Right lobe of liver (tissue), 6 donors: ENCODE measurements around the gene HECW1. TPM values are rescaled to one million over a fixed set of nuclear protein-coding genes. Genes with fewer than 3 reads are reported as not detected.
"Not testable (repeated sequence)": the region's sequence is repeated elsewhere in the genome, so short reads cannot be mapped to it uniquely, and the experiment has no call there.

Source experiments
- ATAC-seq, 4 donors: fragments of 200-7000 bp; cut with Tn5 transposase; one replicate each; pipeline ENCODE4 v1.9.1; 2020; ENCODE audit warnings: mild to moderate bottlenecking in 4 of 4, moderate library complexity in 4 of 4
- DNase-seq, 3 donors: peaks; one replicate each; pipeline ENCODE4 v3.0.0-alpha.2; 2020
- H3K27ac ChIP-seq, 3 donors: fragments of 200-600 bp; one replicate each; pipeline ENCODE4 v1.8.0; 2022
- H3K27me3 ChIP-seq, 2 donors: fragments of 200-600 bp; one replicate each; pipeline ENCODE4 v1.8.0; 2022
- H3K36me3 ChIP-seq, 4 donors: fragments of 200-600 bp; sonication (generic) in 1 of 4; one replicate each; pipeline versions ENCODE4 v1.5.1 to v1.8.0; 2017 to 2022; ENCODE audit warnings: control low read depth in 1 of 4
- H3K4me1 ChIP-seq, 4 donors: fragments of 200-600 bp; sonication (generic) in 1 of 4; one replicate each; pipeline versions ENCODE4 v1.5.1 to v1.8.0; 2017 to 2022; ENCODE audit warnings: control low read depth in 1 of 4
- H3K4me3 ChIP-seq, 3 donors: fragments of 200-600 bp; one replicate each; pipeline ENCODE4 v1.8.0; 2022
- H3K9me3 ChIP-seq, 4 donors: fragments of 200-600 bp; sonication (generic) in 1 of 4; one replicate each; pipeline versions ENCODE4 v1.5.1 to v1.8.0; 2017 to 2022; ENCODE audit warnings: control low read depth in 1 of 4
- POLR2A ChIP-seq: fragments of 450-650 bp; IDR thresholded peaks from one replicate; pipeline ENCODE4 v1.6.1; 2017; ENCODE audit warnings: antibody characterized with exemption, mild to moderate bottlenecking
- WGBS: methylation state at CpG from one replicate; pipeline ENCODE4 v1.1.6; 2018; ENCODE audit warnings: low coverage, low lambda C conversion rate; ENCODE audit not compliant: insufficient coverage; ENCODE audit errors: missing lambda C conversion rate; 5-methylcytosine and 5-hydroxymethylcytosine counted together
- intact Hi-C, 2 donors: fragments of 100-400 bp; cut with DNase I; formaldehyde crosslinking; loops; one replicate each; pipeline versions ENCODE4 v1.11.2 to v1.14.1; 2022
- total RNA-seq, 6 experiments: library from RNA; depleted of rRNA in 2 of 6; stranded (reverse); fragments of >200 nt in 2 of 6; fragmentation: NEBNext Ultra II Directional in 3 of 6; extraction: Animal tissue kit (Norgen Biotek cat#: 25700) in 3 of 6; gene quantifications; one replicate each; pipeline versions ENCODE4 v1.1.0 to v1.2.4, GENCODE V29; 2016 to 2023
- TF ChIP-seq, protein P1 (sequence below), 4 donors: fragments of 200-600 bp in 3 of 4; fragments of 450-650 bp in 1 of 4; IDR thresholded peaks; one replicate each; pipeline versions ENCODE4 v1.5.1 to v1.8.0; 2016 to 2022; ENCODE audit warnings: antibody characterized with exemption in 4 of 4, mild to moderate bottlenecking in 2 of 4
- donor health status: DM: no; HTN: yes; CAD: no.
- donor health status: DM: no; HTN: no; CAD: no.
- donor health status: DM: no; HTN: no; CAD: no.
- donor health status: DM: no; HTN: yes; CAD: no.
- donor health status: DM: no; HTN: yes; CAD: no.

Gene HECW1
- total RNA-seq, 6 experiments from 2014 or later = 0.02 to 0.87 (median 0.09) TPM; not detected in 1

GRCh38 chr7:43570688-43571365, 458.4 kb downstream of the HECW1 start:
- intact Hi-C loops = no loop called here
- TF ChIP-seq POLR2A = no peak
- TF ChIP-seq, protein P1, sequence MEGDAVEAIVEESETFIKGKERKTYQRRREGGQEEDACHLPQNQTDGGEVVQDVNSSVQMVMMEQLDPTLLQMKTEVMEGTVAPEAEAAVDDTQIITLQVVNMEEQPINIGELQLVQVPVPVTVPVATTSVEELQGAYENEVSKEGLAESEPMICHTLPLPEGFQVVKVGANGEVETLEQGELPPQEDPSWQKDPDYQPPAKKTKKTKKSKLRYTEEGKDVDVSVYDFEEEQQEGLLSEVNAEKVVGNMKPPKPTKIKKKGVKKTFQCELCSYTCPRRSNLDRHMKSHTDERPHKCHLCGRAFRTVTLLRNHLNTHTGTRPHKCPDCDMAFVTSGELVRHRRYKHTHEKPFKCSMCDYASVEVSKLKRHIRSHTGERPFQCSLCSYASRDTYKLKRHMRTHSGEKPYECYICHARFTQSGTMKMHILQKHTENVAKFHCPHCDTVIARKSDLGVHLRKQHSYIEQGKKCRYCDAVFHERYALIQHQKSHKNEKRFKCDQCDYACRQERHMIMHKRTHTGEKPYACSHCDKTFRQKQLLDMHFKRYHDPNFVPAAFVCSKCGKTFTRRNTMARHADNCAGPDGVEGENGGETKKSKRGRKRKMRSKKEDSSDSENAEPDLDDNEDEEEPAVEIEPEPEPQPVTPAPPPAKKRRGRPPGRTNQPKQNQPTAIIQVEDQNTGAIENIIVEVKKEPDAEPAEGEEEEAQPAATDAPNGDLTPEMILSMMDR (IDR thresholded peaks at IDR 0.05) = no peak

GRCh38 chr7:43572516-43573049, 460.1 kb downstream of the HECW1 start:
- Histone ChIP-seq H3K9me3 (no peaks in the 10 kb centered on the region), H3K4me3 (no peak overlapping the region), H3K27me3 (no peaks in the 10 kb centered on the region), H3K27ac (no peak overlapping the region), H3K4me1 (no peaks in the 10 kb centered on the region), H3K36me3 (no peaks in the 10 kb centered on the region)
- ATAC-seq = peak; percentile 67 to 89 (median 76)
- 38% methylated on average over 1 of the region's 1 CpG for WGBS
- intact Hi-C loops = no loop called here
- TF ChIP-seq, protein P1 (IDR thresholded peaks at IDR 0.05) = no peak
- DNase-seq = no peak

More at GRCh38 chr7:43570688-43571365, 458.4 kb downstream of the HECW1 start:
- ATAC-seq (no peak), DNase-seq (no peak)
- Histone ChIP-seq H3K4me3 (no peak overlapping the region), H3K27ac (no peak overlapping the region), H3K4me1 (no peaks in the 10 kb centered on the region), H3K9me3 (no peaks in the 10 kb centered on the region), H3K27me3 (no peaks in the 10 kb centered on the region), H3K36me3 (no peaks in the 10 kb centered on the region)
- WGBS = 87% methylated on average over 4 of the region's 4 CpGs

- DNase-seq, H3K27ac ChIP-seq, intact Hi-C loops, H3K9me3 ChIP-seq, ATAC-seq, H3K4me1 ChIP-seq, H3K4me3 ChIP-seq, H3K27me3 ChIP-seq, H3K36me3 ChIP-seq: not testable (repeated sequence)
- WGBS = 70% methylated on average over 2 of the region's 2 CpGs
Observed at GRCh38 chr7:43573832-43574231, 461.4 kb downstream of the HECW1 start.

DNA sequence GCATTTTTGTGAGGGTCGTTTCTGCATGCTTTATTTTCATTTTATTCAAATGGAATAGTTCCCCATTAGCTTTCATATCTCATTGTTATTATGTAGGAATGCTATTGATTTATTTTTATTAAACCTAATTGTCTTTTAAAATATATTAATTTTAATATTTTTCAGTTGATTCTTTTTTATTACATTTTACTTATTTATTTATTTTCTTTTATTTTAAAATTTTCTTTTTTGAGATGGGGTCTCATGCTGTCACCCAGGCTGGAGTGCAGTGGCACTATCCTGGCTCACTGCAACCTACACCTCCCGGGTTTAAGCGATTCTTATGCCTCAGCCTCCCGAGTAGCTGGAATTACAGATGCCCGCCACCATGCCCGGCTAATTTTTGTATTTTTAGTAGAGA, 463.1 kb downstream of the HECW1 start:
- no peaks in the 10 kb centered on the region for H3K9me3 ChIP-seq
- no peaks in the 10 kb centered on the region for H3K27me3 ChIP-seq
- no peaks in the 10 kb centered on the region for H3K36me3 ChIP-seq
- ATAC-seq (no peak), DNase-seq (no peak)
- 88% methylated on average over 6 of the region's 6 CpGs for WGBS
- H3K27ac ChIP-seq = no peak overlapping the region
- no peak overlapping the region for H3K4me3 ChIP-seq
- TF ChIP-seq POLR2A = no peak
- TF ChIP-seq, protein P1 (IDR thresholded peaks at IDR 0.05) = no peak
- intact Hi-C loops = no loop called here
- H3K4me1 ChIP-seq = no peaks in the 10 kb centered on the region

DNA sequence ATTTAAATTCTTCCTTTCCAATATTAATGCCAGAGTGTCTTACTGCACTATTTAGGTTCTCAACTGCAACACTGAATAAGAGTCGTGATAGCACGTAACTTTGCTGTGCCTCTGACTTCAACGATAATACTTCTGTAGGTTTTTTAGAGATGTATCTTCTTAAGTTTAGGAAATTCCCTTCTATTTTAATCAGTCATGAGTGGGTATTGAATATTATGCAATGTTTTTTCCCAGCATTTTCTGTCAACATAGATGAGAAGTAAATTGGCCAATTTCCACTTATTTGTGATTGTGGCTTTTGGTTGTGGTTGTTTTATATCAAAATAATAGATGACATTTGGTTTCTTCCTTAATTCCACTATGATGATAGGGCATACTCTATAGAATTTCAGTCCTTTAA, 463.8 kb downstream of the HECW1 start:
- ATAC-seq (peak in 1 of 4 donors; percentile 54), DNase-seq (no peak)
- Histone ChIP-seq H3K9me3 (no peaks in the 10 kb centered on the region), H3K4me3 (no peak overlapping the region), H3K27me3 (no peaks in the 10 kb centered on the region), H3K27ac (no peak overlapping the region), H3K36me3 (no peaks in the 10 kb centered on the region), H3K4me1 (no peaks in the 10 kb centered on the region)
- 83% methylated on average over 3 of the region's 3 CpGs for WGBS
- intact Hi-C loops = no loop called here
- TF ChIP-seq, protein P1 (IDR thresholded peaks at IDR 0.05) = no peak
- no peak for TF ChIP-seq POLR2A
